DOHH2 (cell line): Measurements from ENCODE around the gene PFKL.

Experiments used
- H3F3A ChIP-seq: fragments of 200-600 bp; sonication (generic), shearing (Covaris generic); 2 replicates; pipeline ENCODE4 v1.6.0; 2016; ENCODE audit warnings: antibody characterized with exemption, mild to moderate bottlenecking; ENCODE audit not compliant: control insufficient read depth, insufficient read depth
- H3K27ac ChIP-seq: fragments of 200-600 bp; sonication (generic); 2 replicates; pipeline ENCODE4 v1.5.1; 2014; ENCODE audit warnings: low read depth, mild to moderate bottlenecking, low read length, moderate library complexity
- H3K27me3 ChIP-seq: fragments of 200-600 bp; sonication (generic); 2 replicates; pipeline ENCODE4 v1.6.1; 2014; ENCODE audit warnings: mild to moderate bottlenecking, low read length, mixed read lengths; ENCODE audit not compliant: control insufficient read depth
- H3K36me3 ChIP-seq: fragments of 200-600 bp; sonication (generic); 2 replicates; pipeline ENCODE4 v1.6.1; 2014; ENCODE audit warnings: mild to moderate bottlenecking, low read length, moderate library complexity, mixed read lengths; ENCODE audit not compliant: control insufficient read depth
- H3K4me1 ChIP-seq: fragments of 200-600 bp; sonication (generic); 2 replicates; pipeline ENCODE4 v1.6.1; 2014; ENCODE audit warnings: mild to moderate bottlenecking, low read length, mixed read lengths; ENCODE audit not compliant: control insufficient read depth
- H3K4me2 ChIP-seq: fragments of 200-600 bp; sonication (generic); 2 replicates; pipeline ENCODE4 v1.6.0; 2014; ENCODE audit warnings: mild to moderate bottlenecking, low read length, moderate library complexity
- H3K4me3 ChIP-seq: fragments of 200-600 bp; sonication (generic); 2 replicates; pipeline ENCODE4 v1.5.1; 2014; ENCODE audit warnings: mild to moderate bottlenecking, low read length, mixed read lengths
- H3K79me2 ChIP-seq: fragments of 200-600 bp; sonication (generic); 2 replicates; pipeline ENCODE4 v1.6.1; 2014; ENCODE audit warnings: mild to moderate bottlenecking, low read length, mixed read lengths; ENCODE audit not compliant: control insufficient read depth
- H3K9me2 ChIP-seq: fragments of 200-600 bp; sonication (generic); replicated peaks from 2 replicates; pipeline ENCODE4 v1.6.1; 2014; ENCODE audit warnings: mild to moderate bottlenecking, low read length, mixed read lengths; ENCODE audit not compliant: control insufficient read depth
- H3K9me3 ChIP-seq: fragments of 200-600 bp; sonication (generic); 2 replicates; pipeline ENCODE4 v1.6.1; 2014; ENCODE audit warnings: antibody characterized with exemption, low read length, mixed read lengths; ENCODE audit not compliant: control insufficient read depth, insufficient read depth
- H4K20me1 ChIP-seq: fragments of 200-600 bp; sonication (generic); 2 replicates; pipeline ENCODE4 v1.6.0; 2014; ENCODE audit warnings: low read depth, mild to moderate bottlenecking, antibody characterized with exemption, low read length, moderate library complexity; ENCODE audit not compliant: control insufficient read depth, insufficient read depth
- CTCF ChIP-seq: fragments of 200-600 bp; sonication (generic); IDR thresholded peaks from one replicate; pipeline ENCODE4 v1.5.1; 2014; ENCODE audit warnings: antibody characterized with exemption, mild to moderate bottlenecking, low read depth, low read length; ENCODE audit not compliant: poor library complexity, severe bottlenecking
- EZH2phosphoT487 ChIP-seq: fragments of 200-600 bp; sonication (generic); IDR thresholded peaks from 2 replicates; pipeline ENCODE4 v1.6.1; 2017; ENCODE audit warnings: borderline replicate concordance, mild to moderate bottlenecking, antibody characterized with exemption, low read length, moderate library complexity, mixed read lengths

The PFKL gene

GRCh38 chr21:44348861-44349260, 49.0 kb downstream of the PFKL start:
- Histone ChIP-seq H3K79me2 (no peaks in the 10 kb centered on the region), H3F3A (no peaks in the 10 kb centered on the region), H4K20me1 (no peaks in the 10 kb centered on the region), H3K4me1 (peaks cover 12% of the 10 kb centered on the region), H3K9me2 (no peaks in the 10 kb centered on the region), H3K4me3 (no peak overlapping the region), H3K9me3 (no peaks in the 10 kb centered on the region), H3K27me3 (no peaks in the 10 kb centered on the region), H3K27ac (no peak overlapping the region), H3K36me3 (no peaks in the 10 kb centered on the region), H3K4me2 (no peak overlapping the region)
- TF ChIP-seq EZH2phosphoT487, result no peak
- TF ChIP-seq CTCF, result no peak

- no peaks in the 10 kb centered on the region for H3F3A ChIP-seq
- no peaks in the 10 kb centered on the region for H3K27me3 ChIP-seq
- H3K27ac ChIP-seq, result no peak overlapping the region
- no peaks in the 10 kb centered on the region for H3K36me3 ChIP-seq
- H3K9me3 ChIP-seq, result no peaks in the 10 kb centered on the region
- no peaks in the 10 kb centered on the region for H3K79me2 ChIP-seq
- H3K4me2 ChIP-seq, result no peak overlapping the region
- no peaks in the 10 kb centered on the region for H4K20me1 ChIP-seq
- H3K4me3 ChIP-seq, result no peak overlapping the region
- peaks cover 17% of the 10 kb centered on the region for H3K4me1 ChIP-seq
- TF ChIP-seq EZH2phosphoT487 (no peak), CTCF (no peak)
- no peaks in the 10 kb centered on the region for H3K9me2 ChIP-seq
Measured at GRCh38 chr21:44349416-44349846, 49.6 kb downstream of the PFKL start.

- TF ChIP-seq EZH2phosphoT487, result no peak
- no peak for TF ChIP-seq CTCF
- no peak overlapping the region for H3K4me2 ChIP-seq
- no peaks in the 10 kb centered on the region for H3F3A ChIP-seq
- H3K4me3 ChIP-seq, result no peak overlapping the region
- no peaks in the 10 kb centered on the region for H3K79me2 ChIP-seq
- no peaks in the 10 kb centered on the region for H3K9me3 ChIP-seq
- peaks cover 24% of the 10 kb centered on the region for H3K4me1 ChIP-seq
- no peaks in the 10 kb centered on the region for H3K27me3 ChIP-seq
- no peaks in the 10 kb centered on the region for H3K36me3 ChIP-seq
- H4K20me1 ChIP-seq, result no peaks in the 10 kb centered on the region
- no peak overlapping the region for H3K27ac ChIP-seq
- H3K9me2 ChIP-seq, result no peaks in the 10 kb centered on the region
Measured at GRCh38 chr21:44349847-44350772, 50.3 kb downstream of the PFKL start.
